ENCODE measurements around the gene ITFG1.

The ITFG1 gene

DNA sequence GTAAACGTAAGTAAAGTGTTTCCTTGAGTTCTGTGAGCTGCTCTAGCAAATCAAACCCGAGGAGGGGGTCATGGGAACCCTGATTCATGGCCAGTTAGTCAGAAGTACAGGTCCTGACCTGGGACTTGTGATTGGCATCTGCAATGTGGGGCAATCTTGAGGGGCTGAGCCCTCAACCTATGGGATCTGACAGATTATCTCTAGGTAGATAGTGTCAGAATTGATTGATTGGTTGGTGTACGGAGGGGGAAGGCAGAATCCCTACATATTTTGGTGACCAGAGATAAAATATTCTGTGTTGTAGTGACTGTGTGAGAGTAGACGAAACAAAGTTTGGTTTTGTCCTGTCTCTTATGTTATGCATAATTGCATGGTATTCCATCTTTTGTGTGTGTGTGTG, 216.7 kb downstream of the ITFG1 start:
- DNase-seq (ENCODE audit: low read depth): no peak
- H3K4me3 ChIP-seq (ENCODE audit: low read depth, low read length): no peak overlapping the region
- TF ChIP-seq, protein P1, sequence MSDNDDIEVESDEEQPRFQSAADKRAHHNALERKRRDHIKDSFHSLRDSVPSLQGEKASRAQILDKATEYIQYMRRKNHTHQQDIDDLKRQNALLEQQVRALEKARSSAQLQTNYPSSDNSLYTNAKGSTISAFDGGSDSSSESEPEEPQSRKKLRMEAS (IDR thresholded peaks at IDR 0.05; ENCODE audit: low read depth, low read length): no peak
- TF ChIP-seq MYC (IDR thresholded peaks at IDR 0.05; ENCODE audit: low read depth, low read length): no peak
- TF ChIP-seq POLR2A (IDR thresholded peaks at IDR 0.05; ENCODE audit: extremely low read depth, insufficient read length): no peak
- TF ChIP-seq, protein P2, sequence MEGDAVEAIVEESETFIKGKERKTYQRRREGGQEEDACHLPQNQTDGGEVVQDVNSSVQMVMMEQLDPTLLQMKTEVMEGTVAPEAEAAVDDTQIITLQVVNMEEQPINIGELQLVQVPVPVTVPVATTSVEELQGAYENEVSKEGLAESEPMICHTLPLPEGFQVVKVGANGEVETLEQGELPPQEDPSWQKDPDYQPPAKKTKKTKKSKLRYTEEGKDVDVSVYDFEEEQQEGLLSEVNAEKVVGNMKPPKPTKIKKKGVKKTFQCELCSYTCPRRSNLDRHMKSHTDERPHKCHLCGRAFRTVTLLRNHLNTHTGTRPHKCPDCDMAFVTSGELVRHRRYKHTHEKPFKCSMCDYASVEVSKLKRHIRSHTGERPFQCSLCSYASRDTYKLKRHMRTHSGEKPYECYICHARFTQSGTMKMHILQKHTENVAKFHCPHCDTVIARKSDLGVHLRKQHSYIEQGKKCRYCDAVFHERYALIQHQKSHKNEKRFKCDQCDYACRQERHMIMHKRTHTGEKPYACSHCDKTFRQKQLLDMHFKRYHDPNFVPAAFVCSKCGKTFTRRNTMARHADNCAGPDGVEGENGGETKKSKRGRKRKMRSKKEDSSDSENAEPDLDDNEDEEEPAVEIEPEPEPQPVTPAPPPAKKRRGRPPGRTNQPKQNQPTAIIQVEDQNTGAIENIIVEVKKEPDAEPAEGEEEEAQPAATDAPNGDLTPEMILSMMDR (IDR thresholded peaks at IDR 0.05; ENCODE audit: low read depth, low read length): no peak

DNA sequence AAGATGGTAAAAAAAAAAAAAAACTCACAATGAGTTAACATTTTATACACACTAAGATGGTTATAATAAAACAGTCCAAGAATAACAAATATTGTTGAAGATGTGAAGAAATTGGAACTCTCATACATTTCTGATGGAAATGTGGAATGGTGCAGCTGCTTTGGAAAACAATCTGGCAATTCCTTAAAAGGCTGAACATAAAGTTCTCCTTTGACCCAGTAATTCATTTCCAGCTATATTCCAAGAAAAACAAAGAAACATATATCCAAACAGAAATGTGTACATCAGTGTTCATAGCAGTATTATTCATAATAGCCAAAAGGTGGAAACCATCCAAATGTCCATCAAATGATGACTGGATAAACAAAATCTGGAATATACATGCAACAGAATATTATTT, 219.8 kb downstream of the ITFG1 start:
- TF ChIP-seq POLR2A (IDR thresholded peaks at IDR 0.05; ENCODE audit: extremely low read depth, insufficient read length) (no peak), MYC (IDR thresholded peaks at IDR 0.05; ENCODE audit: low read depth, low read length) (no peak)
- TF ChIP-seq, protein P2 (IDR thresholded peaks at IDR 0.05; ENCODE audit: low read depth, low read length): no peak
- TF ChIP-seq, protein P1 (IDR thresholded peaks at IDR 0.05; ENCODE audit: low read depth, low read length): no peak
- no peak for DNase-seq (ENCODE audit: low read depth)
- no peak overlapping the region for H3K4me3 ChIP-seq (ENCODE audit: low read depth, low read length)

DNA sequence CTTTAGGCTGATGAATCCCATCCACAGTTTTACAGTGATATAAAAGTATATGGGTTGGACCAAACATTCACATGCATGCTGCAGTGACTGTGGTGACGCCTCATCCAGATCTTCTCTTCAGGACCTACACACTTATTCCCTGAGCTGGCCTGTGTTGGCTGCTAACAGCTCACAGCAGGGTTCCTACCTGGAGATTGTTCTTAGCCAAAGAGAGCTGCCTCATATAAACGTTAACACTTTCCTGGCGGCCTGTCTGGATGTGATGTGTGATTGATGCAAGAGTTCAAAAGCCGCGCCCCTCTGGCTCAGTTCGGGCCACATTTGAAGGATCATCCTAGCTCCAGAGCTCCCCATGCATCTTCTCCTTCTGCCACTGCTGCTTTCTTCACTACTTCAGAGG, 224.1 kb downstream of the ITFG1 start:
- TF ChIP-seq POLR2A (IDR thresholded peaks at IDR 0.05; ENCODE audit: extremely low read depth, insufficient read length): no peak
- TF ChIP-seq, protein P1 (IDR thresholded peaks at IDR 0.05; ENCODE audit: low read depth, low read length): no peak
- no peak for TF ChIP-seq MYC (IDR thresholded peaks at IDR 0.05; ENCODE audit: low read depth, low read length)
- TF ChIP-seq, protein P2 (IDR thresholded peaks at IDR 0.05; ENCODE audit: low read depth, low read length): no peak
- no peak for DNase-seq (ENCODE audit: low read depth)
- no peak overlapping the region for H3K4me3 ChIP-seq (ENCODE audit: low read depth, low read length)

DNA sequence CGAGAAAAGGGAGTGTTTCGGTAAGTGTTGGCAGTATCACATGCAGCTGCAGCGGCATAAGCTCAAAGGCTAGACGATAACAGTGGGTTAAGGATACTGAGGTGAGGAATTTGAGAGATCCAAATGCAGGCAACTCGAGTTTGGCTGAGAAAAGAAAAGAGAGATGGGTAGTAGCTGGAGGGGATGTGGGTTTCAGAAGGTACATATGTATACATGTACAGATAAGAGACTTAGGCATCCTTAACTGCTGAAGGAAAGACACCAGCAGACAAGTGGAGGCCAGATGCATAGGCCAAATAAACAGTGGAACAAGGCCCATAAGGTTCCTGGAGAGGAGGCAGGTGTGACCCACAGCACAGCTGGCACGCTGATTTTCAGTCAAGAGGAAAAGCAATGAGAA, 230.6 kb downstream of the ITFG1 start:
- TF ChIP-seq, protein P1 (IDR thresholded peaks at IDR 0.05; ENCODE audit: low read depth, low read length): no peak
- no peak for TF ChIP-seq MYC (IDR thresholded peaks at IDR 0.05; ENCODE audit: low read depth, low read length)
- TF ChIP-seq POLR2A (IDR thresholded peaks at IDR 0.05; ENCODE audit: extremely low read depth, insufficient read length): no peak
- TF ChIP-seq, protein P2 (IDR thresholded peaks at IDR 0.05; ENCODE audit: low read depth, low read length): no peak
- DNase-seq (ENCODE audit: low read depth): no peak

DNA sequence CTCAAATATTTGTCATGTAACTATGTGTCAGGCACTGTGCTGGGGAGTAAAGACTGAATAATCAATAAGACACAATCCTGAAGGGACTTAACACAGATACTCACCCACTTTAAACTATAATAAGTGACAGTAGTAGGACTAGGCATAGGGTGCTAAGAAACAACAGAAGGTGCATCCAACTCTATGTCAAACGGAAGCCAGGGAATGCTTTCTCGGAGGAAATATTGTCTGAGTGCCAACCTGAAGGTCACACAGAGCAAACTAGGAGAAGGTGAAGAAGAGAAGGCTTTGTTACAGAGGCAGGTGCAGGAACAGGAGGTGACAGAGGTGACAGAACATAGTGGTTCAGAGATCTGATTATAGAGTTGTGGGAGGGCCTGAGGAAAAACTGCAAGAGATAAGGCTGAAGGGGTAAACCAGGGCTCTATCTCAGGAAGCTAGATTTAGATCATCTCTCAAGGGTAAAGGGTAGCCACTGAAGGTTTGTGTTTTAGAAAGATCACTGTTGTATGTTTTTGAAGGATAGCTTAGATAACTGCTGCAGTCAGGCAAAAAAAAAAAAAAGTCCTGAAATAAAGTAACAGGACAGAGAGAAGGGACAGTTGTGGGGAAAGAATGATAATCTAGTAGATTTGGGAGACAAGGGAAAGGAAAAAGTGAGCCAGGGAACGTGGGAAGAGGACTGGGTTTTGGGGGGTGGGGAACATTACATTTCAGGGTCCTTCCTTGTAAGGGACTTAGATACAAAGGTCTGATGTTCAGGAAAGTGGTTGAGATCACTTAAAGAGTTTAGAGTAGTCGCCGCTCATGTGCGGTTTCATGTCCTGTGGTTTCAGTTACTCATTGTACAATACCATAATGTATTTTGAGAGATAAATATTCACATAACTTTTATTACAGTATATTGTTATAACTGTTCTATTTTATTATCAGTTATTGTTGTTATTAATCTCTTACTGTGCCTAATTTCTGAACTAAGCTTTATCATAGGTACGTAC, 231.5 kb downstream of the ITFG1 start:
- TF ChIP-seq, protein P1 (IDR thresholded peaks at IDR 0.05; ENCODE audit: low read depth, low read length): no peak
- TF ChIP-seq POLR2A (IDR thresholded peaks at IDR 0.05; ENCODE audit: extremely low read depth, insufficient read length) (no peak), MYC (IDR thresholded peaks at IDR 0.05; ENCODE audit: low read depth, low read length) (no peak)
- TF ChIP-seq, protein P2 (IDR thresholded peaks at IDR 0.05; ENCODE audit: low read depth, low read length): no peak
- H3K4me3 ChIP-seq (ENCODE audit: low read depth, low read length): no peak overlapping the region
- DNase-seq (ENCODE audit: low read depth): no peak

More for the DNA sequence above, 230.6 kb downstream of the ITFG1 start:
- H3K4me3 ChIP-seq (ENCODE audit: low read depth, low read length): no peak overlapping the region
